H1 (cell line): Measurements from ENCODE around the gene LEMD2. TPM values are rescaled to one million over a fixed set of nuclear protein-coding genes. Genes with fewer than 3 reads are reported as not detected.

Experiments used
- BACH1 ChIP-seq: IDR thresholded peaks from 2 replicates; pipeline ENCODE4 v1.6.1; 2012; ENCODE audit warnings: low read length, improper control_type of control experiment
- BCL11A ChIP-seq, 2 experiments: IDR thresholded peaks; one replicate each; pipeline ENCODE4 v1.6.1; 2011; ENCODE audit warnings: low read depth in 2 of 2, low read length in 2 of 2, mild to moderate bottlenecking in 2 of 2
- CEBPB ChIP-seq: IDR thresholded peaks from 2 replicates; pipeline ENCODE4 v1.6.1; 2012; ENCODE audit warnings: low read depth, low read length
- CHD2 ChIP-seq: IDR thresholded peaks from 2 replicates; pipeline ENCODE4 v1.6.1; 2012; ENCODE audit warnings: low read length, improper control_type of control experiment
- EZH2 ChIP-seq: fragments of 200-600 bp; sonication (generic); IDR thresholded peaks from 2 replicates; pipeline ENCODE4 v1.7.1; 2012; ENCODE audit warnings: low read depth, mild to moderate bottlenecking, moderate library complexity, low read length, inconsistent platforms; ENCODE audit not compliant: severe bottlenecking
- FOSL1 ChIP-seq: IDR thresholded peaks from 2 replicates; pipeline ENCODE4 v1.6.1; 2011; ENCODE audit warnings: mild to moderate bottlenecking, low read depth, low read length, moderate library complexity; ENCODE audit not compliant: insufficient read depth
- GTF2F1 ChIP-seq: IDR thresholded peaks from 2 replicates; pipeline ENCODE4 v1.6.1; 2012; ENCODE audit warnings: low read depth, low read length, improper control_type of control experiment, borderline replicate concordance
- HDAC2 ChIP-seq, 2 experiments: fragments of 300-600 bp in 1 of 2; sonication (generic) in 1 of 2; IDR thresholded peaks; 2 replicates each; pipeline ENCODE4 v1.6.1; 2011 to 2012; ENCODE audit warnings: low read depth in 2 of 2, low read length in 2 of 2, mild to moderate bottlenecking in 2 of 2, moderate library complexity in 2 of 2, borderline replicate concordance in 1 of 2, inconsistent platforms in 1 of 2
- JUN ChIP-seq: IDR thresholded peaks from 2 replicates; pipeline ENCODE4 v1.6.1; 2011; ENCODE audit warnings: low read depth, mild to moderate bottlenecking, improper control_type of control experiment, low read length
- KDM4A ChIP-seq: IDR thresholded peaks from one replicate; pipeline ENCODE4 v1.7.1; 2012; ENCODE audit warnings: low read depth, mild to moderate bottlenecking, moderate library complexity, low read length, inconsistent platforms; ENCODE audit not compliant: severe bottlenecking
- MAFK ChIP-seq: IDR thresholded peaks from 2 replicates; pipeline ENCODE4 v1.6.1; 2012; ENCODE audit warnings: low read depth, mild to moderate bottlenecking, improper control_type of control experiment, low read length
- MAX ChIP-seq: IDR thresholded peaks from 2 replicates; pipeline ENCODE4 v1.6.1; 2012; ENCODE audit warnings: inconsistent platforms
- PHF8 ChIP-seq: fragments of 200-600 bp; sonication (generic); conservative IDR thresholded peaks from 2 replicates; pipeline ENCODE4 v1.7.1; 2012; ENCODE audit warnings: low read depth, mild to moderate bottlenecking, inconsistent platforms, low read length, moderate library complexity
- POLR2A ChIP-seq, 2 experiments: IDR thresholded peaks; 1 replicate in 1 of 2; 2 replicates in 1 of 2; pipeline ENCODE4 v1.6.1; 2011; ENCODE audit warnings: low read depth in 2 of 2, low read length in 2 of 2, mild to moderate bottlenecking in 2 of 2; ENCODE audit errors: control extremely low read depth in 1 of 2
- RFX5 ChIP-seq: IDR thresholded peaks from 2 replicates; pipeline ENCODE4 v1.6.1; 2011; ENCODE audit warnings: low read depth, low read length, improper control_type of control experiment, borderline replicate concordance
- SIN3A ChIP-seq, 2 experiments: IDR thresholded peaks in 1 of 2; conservative IDR thresholded peaks in 1 of 2; 2 replicates each; pipeline ENCODE4 v1.6.1; 2011 to 2012; ENCODE audit warnings: low read length in 2 of 2, improper control_type of control experiment in 1 of 2, low read depth in 1 of 2, mild to moderate bottlenecking in 1 of 2
- SIRT6 ChIP-seq: IDR thresholded peaks from one replicate; pipeline ENCODE4 v1.7.1; 2012; ENCODE audit warnings: low read length, inconsistent platforms
- SIX5 ChIP-seq: IDR thresholded peaks from 2 replicates; pipeline ENCODE4 v1.6.1; 2011; ENCODE audit warnings: mild to moderate bottlenecking, low read depth, low read length
- SP2 ChIP-seq: IDR thresholded peaks from 2 replicates; pipeline ENCODE4 v1.6.1; 2012; ENCODE audit warnings: mild to moderate bottlenecking, low read length, inconsistent platforms
- SP4 ChIP-seq: IDR thresholded peaks from 2 replicates; pipeline ENCODE4 v1.6.1; 2012; ENCODE audit warnings: low read length, inconsistent platforms
- SRF ChIP-seq: IDR thresholded peaks from 2 replicates; pipeline ENCODE4 v1.6.1; 2011; ENCODE audit warnings: mild to moderate bottlenecking, low read depth, low read length, moderate library complexity
- TCF12 ChIP-seq: IDR thresholded peaks from 2 replicates; pipeline ENCODE4 v1.6.1; 2011; ENCODE audit warnings: low read depth, mild to moderate bottlenecking, low read length
- TEAD4 ChIP-seq: IDR thresholded peaks from 2 replicates; pipeline ENCODE4 v1.6.1; 2012; ENCODE audit warnings: low read depth, low read length, inconsistent platforms, mixed read lengths
- polyA plus RNA-seq, 7 experiments: library from polyadenylated mRNA; depleted of rRNA in 3 of 7; stranded (reverse) in 5 of 7; unstranded in 2 of 7; fragments of >200 nt in 5 of 7; fragments of 200-250 nt in 2 of 7; gene quantifications; 1 replicate in 5 of 7; 2 replicates in 1 of 7; 4 replicates in 1 of 7; pipeline versions ENCODE4 v1.2.1 to v1.2.3, GENCODE V29; 2011 to 2013; ENCODE audit warnings: missing spikeins in 2 of 7, mixed read lengths in 2 of 7
- total RNA-seq: library from RNA; stranded (reverse); fragmentation: NEBNext Ultra II Directional; extraction: Animal tissue kit (Norgen Biotek cat#: 25700); gene quantifications from 2 replicates; pipeline ENCODE4 v1.2.1, GENCODE V29; 2021
- TF ChIP-seq, protein P1 (sequence below): IDR thresholded peaks from 2 replicates; pipeline ENCODE4 v1.6.1; 2012; ENCODE audit warnings: inconsistent platforms

Gene LEMD2
- total and polyA plus RNA-seq, 2 of the 8 experiments (the other 6 are each of a cell fraction or from before 2014, with no cell fraction given): 32.7 to 57.3 TPM

GRCh38 chr6:33781131-33781975 lies 7.6 kb downstream of the LEMD2 start (continued):
- TF ChIP-seq HDAC2 (IDR thresholded peaks at IDR 0.05; ENCODE audit: borderline replicate concordance in 1 of 2, low read depth in 2 of 2, low read length in 2 of 2) (peak; percentile 82 to 87; a peak in 3 of 4 replicates), BCL11A (IDR thresholded peaks at IDR 0.05; ENCODE audit: low read depth in 2 of 2, low read length in 2 of 2) (no peak), GTF2F1 (no peak), CHD2 (0 out of 2 replicates have a peak, but pooled peaks have one; percentile 30), RFX5 (no peak), BACH1 (peak; percentile 71; the same call in 1 of the 2 replicates), SIRT6 (no peak), SP2 (no peak), SIX5 (no peak), TEAD4 (peak; percentile 98), SIN3A (conservative IDR thresholded peaks at IDR 0.05 in 1 of 2, IDR thresholded peaks at IDR 0.05 in 1 of 2; ENCODE audit: low read depth in 1 of 2, low read length in 2 of 2) (no peak), TCF12 (0 out of 2 replicates have a peak, but pooled peaks have one; percentile 70), SP4 (no peak), JUN (peak; percentile 97), KDM4A (no peak), EZH2 (no peak), CEBPB (no peak), SRF (no peak), POLR2A (IDR thresholded peaks at IDR 0.05; ENCODE audit: control extremely low read depth in 1 of 2, low read depth in 2 of 2, low read length in 2 of 2) (peak in 1 of 2 experiments; percentile 60; a peak in 1 of 3 replicates), PHF8 (no peak), MAFK (no peak), MAX (peak; percentile 60; the same call in 1 of the 2 replicates), FOSL1 (peak; percentile 78; the same call in 1 of the 2 replicates)
- TF ChIP-seq, protein P1, sequence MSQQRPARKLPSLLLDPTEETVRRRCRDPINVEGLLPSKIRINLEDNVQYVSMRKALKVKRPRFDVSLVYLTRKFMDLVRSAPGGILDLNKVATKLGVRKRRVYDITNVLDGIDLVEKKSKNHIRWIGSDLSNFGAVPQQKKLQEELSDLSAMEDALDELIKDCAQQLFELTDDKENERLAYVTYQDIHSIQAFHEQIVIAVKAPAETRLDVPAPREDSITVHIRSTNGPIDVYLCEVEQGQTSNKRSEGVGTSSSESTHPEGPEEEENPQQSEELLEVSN: peak; percentile 29; the same call in 1 of the 2 replicates
